ENCODE data around the gene TRAM2.

GRCh38 chr6:52508261-52508739 lies 68.6 kb downstream of the TRAM2 start:
- no peak for TF ChIP-seq GATA3 (IDR thresholded peaks at IDR 0.05; ENCODE audit: low read depth, low read length)
- TF ChIP-seq GATA2 (IDR thresholded peaks at IDR 0.05; ENCODE audit: low read depth, low read length) = no peak

Data from SH-SY5Y (cell line).